ENCODE data around the gene NOXA1.

DNA sequence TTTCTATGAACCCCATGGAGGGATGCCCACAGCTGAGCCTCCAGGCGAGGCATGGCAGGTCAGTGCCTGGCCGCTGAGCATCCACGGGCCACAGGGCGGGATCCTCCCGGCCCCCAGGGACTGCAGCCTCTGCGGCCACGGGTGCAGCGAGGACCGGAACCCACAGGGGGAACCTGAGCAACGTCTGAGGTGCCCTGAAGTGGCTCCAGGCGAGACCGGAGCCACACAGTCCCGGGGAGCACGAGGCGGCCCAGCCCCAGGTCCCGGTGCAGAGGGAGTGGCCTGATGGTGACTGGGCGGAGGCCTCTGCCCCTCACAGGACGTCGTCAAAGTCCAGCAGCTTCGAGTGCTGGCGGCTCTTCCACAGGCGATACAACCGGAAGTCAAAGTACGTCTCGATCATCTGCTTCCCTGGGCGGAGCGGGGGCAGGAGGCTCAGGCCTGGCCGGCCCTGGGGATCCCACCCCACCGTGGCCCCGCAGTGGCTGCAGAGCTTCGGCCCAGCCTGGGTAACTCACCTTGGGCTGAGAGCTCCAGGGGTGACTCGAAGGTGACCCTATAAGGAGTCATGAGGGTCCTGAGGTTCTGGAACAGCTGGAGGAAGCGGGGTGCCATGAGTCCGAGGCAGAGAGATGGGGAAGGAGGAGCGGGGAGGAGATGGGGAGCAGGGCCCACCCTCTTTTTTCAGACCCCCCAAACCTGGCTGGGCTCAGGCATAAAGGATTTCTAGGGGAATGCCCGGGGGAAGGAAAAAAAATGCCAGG lies 26.1 kb downstream of the NOXA1 start:
- TF ChIP-seq, protein P1, sequence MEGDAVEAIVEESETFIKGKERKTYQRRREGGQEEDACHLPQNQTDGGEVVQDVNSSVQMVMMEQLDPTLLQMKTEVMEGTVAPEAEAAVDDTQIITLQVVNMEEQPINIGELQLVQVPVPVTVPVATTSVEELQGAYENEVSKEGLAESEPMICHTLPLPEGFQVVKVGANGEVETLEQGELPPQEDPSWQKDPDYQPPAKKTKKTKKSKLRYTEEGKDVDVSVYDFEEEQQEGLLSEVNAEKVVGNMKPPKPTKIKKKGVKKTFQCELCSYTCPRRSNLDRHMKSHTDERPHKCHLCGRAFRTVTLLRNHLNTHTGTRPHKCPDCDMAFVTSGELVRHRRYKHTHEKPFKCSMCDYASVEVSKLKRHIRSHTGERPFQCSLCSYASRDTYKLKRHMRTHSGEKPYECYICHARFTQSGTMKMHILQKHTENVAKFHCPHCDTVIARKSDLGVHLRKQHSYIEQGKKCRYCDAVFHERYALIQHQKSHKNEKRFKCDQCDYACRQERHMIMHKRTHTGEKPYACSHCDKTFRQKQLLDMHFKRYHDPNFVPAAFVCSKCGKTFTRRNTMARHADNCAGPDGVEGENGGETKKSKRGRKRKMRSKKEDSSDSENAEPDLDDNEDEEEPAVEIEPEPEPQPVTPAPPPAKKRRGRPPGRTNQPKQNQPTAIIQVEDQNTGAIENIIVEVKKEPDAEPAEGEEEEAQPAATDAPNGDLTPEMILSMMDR (IDR thresholded peaks at IDR 0.05), result no peak
- TF ChIP-seq POLR2A (IDR thresholded peaks at IDR 0.05) (no peak), EP300 (IDR thresholded peaks at IDR 0.05) (no peak), POLR2AphosphoS5 (IDR thresholded peaks at IDR 0.05) (no peak)
